IgD-negative memory B cell (primary cell): Measurements from ENCODE around the gene DPM1. TPM values are rescaled to one million over a fixed set of nuclear protein-coding genes. Genes with fewer than 3 reads are reported as not detected.
"Not testable (repeated sequence)": the region's sequence is repeated elsewhere in the genome, so short reads cannot be mapped to it uniquely, and the experiment has no call there.

ENCODE experiments used
- H3K27ac Mint-ChIP-seq, 3 donors: one replicate each; pipeline ENCODE4 v1.8.0; 2020 to 2022; ENCODE audit warnings: mild to moderate bottlenecking in 3 of 3, mixed read lengths in 3 of 3, moderate library complexity in 1 of 3
- H3K27me3 Mint-ChIP-seq: one replicate; pipeline ENCODE4 v1.8.0; 2021; ENCODE audit warnings: mixed read lengths
- H3K36me3 Mint-ChIP-seq: one replicate; pipeline ENCODE4 v1.8.0; 2020; ENCODE audit warnings: mild to moderate bottlenecking, mixed read lengths
- H3K4me1 Mint-ChIP-seq, 3 donors: one replicate each; pipeline ENCODE4 v1.8.0; 2020 to 2022; ENCODE audit warnings: mixed read lengths in 3 of 3, mild to moderate bottlenecking in 1 of 3
- H3K4me3 Mint-ChIP-seq, 4 donors: one replicate each; pipeline ENCODE4 v1.8.0; 2020 to 2022; ENCODE audit warnings: mild to moderate bottlenecking in 4 of 4, mixed read lengths in 4 of 4, moderate library complexity in 3 of 4
- H3K9me3 Mint-ChIP-seq, 3 donors: one replicate each; pipeline ENCODE4 v1.8.0; 2020 to 2021; ENCODE audit warnings: mixed read lengths in 3 of 3, mild to moderate bottlenecking in 1 of 3
- polyA plus RNA-seq: library from polyadenylated mRNA; unstranded; fragments of 300-500 nt; fragmentation: Illumina TruSeq; gene quantifications from one replicate; pipeline ENCODE4 v1.2.3, GENCODE V29; 2021

DPM1 gene
- polyA plus RNA-seq, 1 donor from 2014 or later, result 62.1 TPM

DNA sequence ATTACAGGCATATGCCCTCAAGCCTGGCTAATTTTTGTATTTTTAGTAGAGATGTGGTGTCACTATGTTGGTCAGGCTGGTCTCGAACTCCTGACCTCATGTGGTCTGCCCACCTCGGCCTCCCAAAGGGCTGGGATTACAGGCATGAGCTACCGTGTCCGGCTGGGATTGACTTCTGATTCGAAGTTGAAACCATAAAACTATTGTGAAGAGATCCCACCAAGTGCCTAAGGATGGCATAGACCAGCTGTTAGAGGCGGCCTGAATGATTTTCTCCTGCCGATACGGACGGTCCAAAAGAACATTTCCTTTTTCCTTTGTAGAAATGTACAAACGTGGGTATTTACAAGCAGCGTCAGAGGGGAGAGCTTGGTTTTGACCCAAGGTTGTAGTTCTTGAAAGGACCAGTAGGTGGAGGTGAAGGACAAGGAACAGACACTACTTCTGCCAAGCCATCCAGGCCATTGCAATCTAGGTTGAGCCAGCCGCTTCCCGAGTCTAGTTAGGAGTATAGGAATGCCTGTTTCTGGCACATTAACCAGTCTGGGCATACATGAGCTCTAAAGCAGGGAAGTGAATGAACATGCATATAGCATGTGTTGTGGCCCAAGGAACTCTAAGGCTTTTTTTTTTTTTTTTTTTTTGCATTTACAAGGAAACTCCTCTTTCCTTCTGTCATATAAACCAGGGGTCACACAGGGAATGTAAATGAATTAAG lies 29.3 kb upstream of the DPM1 start:
- Mint-ChIP-seq H3K4me1 (peaks cover 0 to 6% (median 4%) of the 10 kb centered on the region in 3 donors), H3K36me3 (no peaks in the 10 kb centered on the region), H3K27ac (no peak overlapping the region), H3K9me3 (no peaks in the 10 kb centered on the region), H3K4me3 (no peak overlapping the region), H3K27me3 (peaks cover 15% of the 10 kb centered on the region)

DNA sequence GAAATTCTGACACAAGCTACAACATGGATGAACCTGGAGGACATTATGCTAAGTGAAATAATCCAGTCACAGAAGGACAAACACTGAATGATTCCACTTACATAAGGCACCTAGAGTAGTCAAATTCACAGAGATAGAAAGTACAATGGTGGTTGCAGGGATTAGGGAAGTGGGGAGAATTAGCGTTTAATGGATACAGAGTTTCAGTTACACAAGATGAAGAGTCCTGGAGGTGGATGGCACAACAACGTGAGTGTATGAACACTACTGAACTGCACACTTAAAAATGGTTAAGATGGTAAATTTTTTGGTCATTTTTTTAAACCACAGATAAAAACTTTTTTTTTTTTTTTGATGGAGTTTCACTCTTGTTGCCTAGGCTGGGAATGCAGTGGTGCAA lies 25.0 kb upstream of the DPM1 start:
- no peak overlapping the region for H3K4me3 Mint-ChIP-seq
- no peak overlapping the region for H3K27ac Mint-ChIP-seq

GRCh38 chr20:50982363-50982762 lies 24.0 kb upstream of the DPM1 start:
- Mint-ChIP-seq H3K9me3 (no peaks in the 10 kb centered on the region), H3K27ac (peak overlapping the region in 1 of 3 donors; percentile 2), H3K4me3 (no peak overlapping the region), H3K27me3 (peaks cover 21% of the 10 kb centered on the region), H3K4me1 (peaks cover 4 to 6% (median 5%) of the 10 kb centered on the region in 3 donors), H3K36me3 (no peaks in the 10 kb centered on the region)

More for the DNA sequence above, 25.0 kb upstream of the DPM1 start:
- Mint-ChIP-seq H3K4me1 (peaks cover 6 to 7% (median 6%) of the 10 kb centered on the region in 3 donors), H3K36me3 (no peaks in the 10 kb centered on the region), H3K27me3 (peaks cover 24% of the 10 kb centered on the region), H3K9me3 (no peaks in the 10 kb centered on the region)

DNA sequence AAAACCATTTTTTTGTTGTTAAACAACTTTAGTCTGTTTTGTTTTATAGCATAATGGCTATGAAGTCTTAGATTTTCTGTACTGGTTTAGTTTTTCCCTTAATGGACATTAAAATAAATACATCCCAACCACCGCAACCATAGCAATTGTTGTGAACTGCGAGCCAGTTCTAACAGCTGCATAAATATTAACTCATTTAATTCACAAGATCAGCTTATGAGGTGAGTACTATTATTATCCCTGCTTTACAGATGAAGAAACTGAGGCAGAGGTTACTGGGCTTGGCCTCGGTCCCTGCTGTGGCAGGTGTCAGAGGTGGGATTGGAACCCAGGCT lies 23.3 kb upstream of the DPM1 start:
- Mint-ChIP-seq H3K27ac (no peak overlapping the region), H3K36me3 (no peaks in the 10 kb centered on the region), H3K4me3 (peak overlapping the region in 1 of 4 donors; percentile 1), H3K9me3 (no peaks in the 10 kb centered on the region), H3K4me1 (peaks cover 4 to 6% (median 5%) of the 10 kb centered on the region in 3 donors), H3K27me3 (peaks cover 21% of the 10 kb centered on the region)

- H3K4me3 Mint-ChIP-seq, result peak overlapping the region in 1 of 4 donors; percentile 67
- peaks cover 19% of the 10 kb centered on the region for H3K27me3 Mint-ChIP-seq
- H3K36me3 Mint-ChIP-seq, result no peaks in the 10 kb centered on the region
- peak overlapping the region in 1 of 3 donors; percentile 67 for H3K27ac Mint-ChIP-seq
- H3K9me3 Mint-ChIP-seq, result no peaks in the 10 kb centered on the region
- peaks cover 4 to 6% (median 5%) of the 10 kb centered on the region in 3 donors for H3K4me1 Mint-ChIP-seq
These were observed 22.8 kb upstream of the DPM1 start for GRCh38 chr20:50980851-50981713.

GRCh38 chr20:50980071-50980681 lies 21.8 kb upstream of the DPM1 start:
- H3K4me3 Mint-ChIP-seq, result no peak overlapping the region

GRCh38 chr20:50978533-50978932 lies 20.2 kb upstream of the DPM1 start:
- H3K9me3 Mint-ChIP-seq, H3K27ac Mint-ChIP-seq, H3K36me3 Mint-ChIP-seq, H3K4me1 Mint-ChIP-seq: not testable (repeated sequence)
- Mint-ChIP-seq H3K4me3 (peak overlapping the region in 1 of 4 donors; percentile 6), H3K27me3 (peaks cover 13% of the 10 kb centered on the region)

More at GRCh38 chr20:50980071-50980681, 21.8 kb upstream of the DPM1 start:
- Mint-ChIP-seq H3K36me3 (no peaks in the 10 kb centered on the region), H3K27ac (peak overlapping the region in 1 of 3 donors; percentile 67), H3K27me3 (peaks cover 18% of the 10 kb centered on the region), H3K9me3 (no peaks in the 10 kb centered on the region), H3K4me1 (peaks cover 4 to 6% (median 5%) of the 10 kb centered on the region in 3 donors)

GRCh38 chr20:50977066-50978021 lies 19.0 kb upstream of the DPM1 start:
- Mint-ChIP-seq H3K9me3 (no peaks in the 10 kb centered on the region), H3K4me3 (no peak overlapping the region), H3K36me3 (no peaks in the 10 kb centered on the region), H3K27ac (no peak overlapping the region), H3K27me3 (peaks cover 13% of the 10 kb centered on the region), H3K4me1 (peaks cover 3 to 6% (median 4%) of the 10 kb centered on the region in 3 donors)

DNA sequence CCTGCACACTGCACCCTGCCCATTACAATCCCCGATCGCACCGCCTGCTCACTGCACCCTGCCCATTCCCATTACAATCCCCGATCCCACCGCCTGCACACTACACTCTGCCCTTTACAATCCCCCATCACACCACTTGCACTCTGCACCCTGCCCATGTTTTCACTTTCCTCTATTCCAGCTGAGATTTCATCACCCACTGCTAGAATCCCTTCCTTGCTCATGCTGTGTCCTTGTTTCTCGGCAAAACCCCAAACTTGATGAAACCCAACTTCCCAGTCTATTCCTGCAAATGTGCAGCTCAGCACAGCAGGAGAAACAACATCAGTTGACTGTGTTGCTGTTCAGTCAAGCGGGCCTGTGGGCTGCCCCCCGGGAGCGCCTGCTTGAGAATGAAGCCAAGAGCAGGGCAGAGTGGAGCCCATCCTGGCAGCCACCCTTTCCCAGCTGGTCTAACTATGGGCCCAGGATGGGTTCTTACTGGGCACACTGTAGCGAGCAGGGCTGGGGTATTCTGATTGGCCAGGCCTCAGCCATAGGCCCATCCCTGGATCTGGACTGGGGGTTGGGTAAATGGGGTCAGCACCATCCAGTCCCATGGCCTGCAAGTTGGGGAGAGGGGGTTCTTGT lies 17.5 kb upstream of the DPM1 start:
- Mint-ChIP-seq H3K36me3 (no peaks in the 10 kb centered on the region), H3K27me3 (peaks cover 4% of the 10 kb centered on the region), H3K27ac (peak overlapping the region in 1 of 3 donors; percentile 86), H3K9me3 (no peaks in the 10 kb centered on the region), H3K4me3 (no peak overlapping the region), H3K4me1 (no peaks in the 10 kb centered on the region)

- no peak overlapping the region for H3K27ac Mint-ChIP-seq
- H3K9me3 Mint-ChIP-seq, result no peaks in the 10 kb centered on the region
- no peaks in the 10 kb centered on the region for H3K27me3 Mint-ChIP-seq
- no peaks in the 10 kb centered on the region for H3K36me3 Mint-ChIP-seq
- H3K4me1 Mint-ChIP-seq, result peaks cover 0 to under 1% (median 0%) of the 10 kb centered on the region in 3 donors
- H3K4me3 Mint-ChIP-seq, result no peak overlapping the region
These were observed 11.6 kb upstream of the DPM1 start for GRCh38 chr20:50969912-50970311.

- Mint-ChIP-seq H3K27me3 (no peaks in the 10 kb centered on the region), H3K4me3 (no peak overlapping the region), H3K27ac (no peak overlapping the region), H3K9me3 (no peaks in the 10 kb centered on the region), H3K4me1 (peaks cover 0 to 1% (median 0%) of the 10 kb centered on the region in 3 donors), H3K36me3 (no peaks in the 10 kb centered on the region)
These were observed 11.1 kb upstream of the DPM1 start for GRCh38 chr20:50969435-50969834.

DNA sequence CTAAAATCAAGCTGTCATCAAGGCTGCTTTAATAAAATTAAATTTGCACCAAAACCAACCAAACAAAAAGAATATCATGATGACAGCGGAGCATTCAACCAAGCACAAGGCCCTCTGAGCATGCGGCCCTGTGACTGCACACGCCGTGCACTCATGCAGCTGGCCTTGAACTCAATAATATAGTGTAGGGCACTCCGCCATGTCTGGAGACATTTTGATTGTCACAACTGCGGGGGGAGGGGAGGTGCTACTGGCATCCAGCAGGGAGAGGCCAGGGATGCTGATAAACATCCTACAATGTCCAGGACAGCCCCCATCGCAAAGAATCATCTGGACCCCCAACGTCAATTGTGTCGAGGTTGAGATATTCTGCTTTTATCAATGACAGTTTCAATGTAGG lies 10.0 kb upstream of the DPM1 start:
- Mint-ChIP-seq H3K4me3 (no peak overlapping the region), H3K9me3 (no peaks in the 10 kb centered on the region), H3K27ac (no peak overlapping the region), H3K27me3 (no peaks in the 10 kb centered on the region), H3K4me1 (peaks cover 0 to 1% (median 0%) of the 10 kb centered on the region in 3 donors), H3K36me3 (no peaks in the 10 kb centered on the region)

DNA sequence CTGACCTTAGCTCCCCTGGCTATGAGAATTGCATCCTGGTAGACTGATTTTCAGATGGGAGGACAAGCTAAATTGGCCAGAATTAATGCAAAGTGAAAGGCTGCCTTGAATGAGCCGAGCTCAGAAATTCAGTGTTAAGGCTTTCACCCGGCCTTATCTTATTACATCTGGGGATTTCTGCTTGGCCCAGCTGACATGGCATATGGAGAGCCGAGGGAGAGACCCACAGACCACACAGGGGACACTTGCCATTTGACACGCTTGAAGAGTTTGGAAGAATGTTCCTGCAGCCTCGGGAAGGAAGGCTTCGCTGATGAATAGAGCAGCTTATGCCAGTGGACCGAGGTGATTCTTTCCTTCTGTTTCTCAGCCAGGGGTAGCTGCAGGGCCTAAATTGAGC lies 9.3 kb upstream of the DPM1 start:
- H3K4me1 Mint-ChIP-seq, result peaks cover 0 to 1% (median 0%) of the 10 kb centered on the region in 3 donors
- H3K27ac Mint-ChIP-seq, result no peak overlapping the region
- no peaks in the 10 kb centered on the region for H3K9me3 Mint-ChIP-seq
- no peaks in the 10 kb centered on the region for H3K27me3 Mint-ChIP-seq
- no peaks in the 10 kb centered on the region for H3K36me3 Mint-ChIP-seq
- H3K4me3 Mint-ChIP-seq, result no peak overlapping the region
